Hematopoietic multipotent progenitor cell treated with erythropoietin and hydrocortisone succinate and interleukin-3 and kit ligand, for 8 days (in vitro differentiated cells): ENCODE measurements around the gene DLG2.
A peak's percentile ranks its signal among the peaks of the same experiment; 100 is the strongest.

Experiments used
- DNase-seq: peaks from one replicate; pipeline ENCODE4 v3.0.0-alpha.2; 2015

DLG2 gene

DNA sequence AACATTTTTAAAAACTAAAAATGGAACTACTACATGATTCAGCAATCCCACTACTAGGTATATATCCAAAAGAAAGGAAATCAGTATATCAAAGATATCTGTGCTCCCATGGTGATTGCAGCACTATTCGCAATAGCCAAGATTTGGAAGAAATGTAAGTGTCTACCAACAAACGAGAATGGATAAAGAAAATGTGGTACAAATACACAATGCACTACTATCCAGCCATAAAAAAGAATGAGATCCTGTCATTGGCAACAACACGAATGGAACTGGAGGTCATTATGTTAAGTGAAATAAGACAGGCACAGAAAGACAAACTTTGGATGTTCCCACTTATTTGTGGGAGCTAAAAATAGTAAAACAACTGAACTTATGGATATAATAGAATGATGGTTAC lies 1765.1 kb downstream of the DLG2 start:
- no peak for DNase-seq

DNA sequence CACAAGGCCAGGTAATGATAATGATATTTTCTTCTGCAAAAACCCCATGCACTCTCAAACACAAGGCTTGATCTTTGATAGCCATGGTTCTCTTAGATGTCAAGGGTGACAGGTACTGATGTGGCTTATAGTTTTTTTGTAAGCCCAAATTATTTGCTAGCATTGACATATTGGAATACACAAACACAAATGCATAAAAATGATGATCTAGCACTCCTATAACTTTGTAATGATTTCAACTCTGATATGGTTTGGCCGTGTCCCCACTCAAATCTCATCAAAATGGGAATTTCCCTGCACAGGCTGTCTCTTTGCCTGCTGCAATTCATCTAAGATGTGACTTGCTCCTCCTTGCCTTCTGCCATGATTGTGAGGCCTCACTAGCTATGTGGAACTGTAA lies 1768.5 kb downstream of the DLG2 start:
- DNase-seq, result no peak

DNA sequence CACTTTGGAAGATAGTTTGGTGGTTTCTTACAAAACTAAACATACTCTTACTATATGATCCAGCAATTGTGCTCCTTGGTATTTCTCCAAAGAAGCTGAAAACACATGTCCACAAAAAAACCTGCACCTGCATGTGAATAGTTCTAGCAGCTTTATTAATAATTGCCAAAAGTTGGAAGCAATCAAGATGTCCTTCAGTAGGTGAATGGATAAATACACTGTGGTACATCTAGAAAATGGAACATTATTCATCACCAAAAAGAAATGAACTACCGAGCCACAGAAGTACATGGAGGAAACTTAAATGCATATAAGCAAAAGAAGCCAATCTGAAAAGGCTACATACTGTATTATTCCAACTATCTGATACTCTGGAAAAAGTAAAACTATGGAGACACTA lies 1771.9 kb downstream of the DLG2 start:
- no peak for DNase-seq

DNA sequence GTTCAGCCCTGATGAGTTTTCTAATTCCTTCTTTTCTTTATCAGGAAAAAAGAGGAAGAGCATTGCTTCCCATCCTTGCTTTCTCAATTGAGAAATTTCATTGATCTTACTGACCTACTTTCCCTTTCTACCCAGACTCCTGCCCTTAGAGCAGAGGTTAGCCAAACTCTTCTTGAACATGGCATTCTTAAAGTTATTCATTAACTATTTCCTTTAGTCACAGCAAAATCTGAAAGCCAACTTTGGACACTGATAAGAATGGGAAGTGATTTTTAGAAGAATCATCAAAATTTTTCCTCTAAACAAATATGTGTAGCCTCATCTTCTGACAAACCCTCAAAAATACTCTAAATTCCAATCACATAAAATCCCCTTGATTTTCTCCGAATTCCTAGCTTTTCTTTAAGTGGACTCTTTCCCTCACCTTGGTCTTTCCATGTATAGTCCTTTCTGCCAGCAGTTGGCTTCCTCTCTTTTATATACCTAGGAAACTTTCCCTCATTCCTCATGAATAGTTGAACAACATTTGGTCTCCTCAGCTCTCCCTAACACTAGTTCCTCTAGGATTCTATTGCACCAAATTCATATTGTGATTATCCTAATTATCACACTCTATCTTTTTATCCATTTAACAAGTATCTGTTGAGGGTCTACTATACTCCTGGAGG lies 1774.2 kb downstream of the DLG2 start:
- no peak for DNase-seq

DNA sequence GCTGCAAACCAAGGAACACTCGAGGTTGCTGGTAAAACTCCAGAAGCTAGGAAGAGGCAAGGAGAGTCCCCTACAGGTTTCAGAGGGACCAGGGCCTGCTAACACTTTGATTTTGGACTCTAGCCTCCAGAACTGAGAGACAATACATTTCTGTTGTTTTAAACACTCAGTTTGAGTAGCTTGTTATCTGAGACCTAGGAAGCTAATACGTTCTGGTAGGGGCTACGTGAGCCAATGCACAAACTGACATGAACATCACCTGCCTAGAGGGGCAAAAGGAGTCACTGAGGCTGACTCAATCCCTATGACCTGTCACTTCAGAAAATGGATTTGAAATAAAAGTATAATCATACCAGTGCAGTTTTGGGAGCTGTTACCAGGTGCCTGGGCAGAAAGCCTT lies 1775.1 kb downstream of the DLG2 start:
- no peak for DNase-seq

DNA sequence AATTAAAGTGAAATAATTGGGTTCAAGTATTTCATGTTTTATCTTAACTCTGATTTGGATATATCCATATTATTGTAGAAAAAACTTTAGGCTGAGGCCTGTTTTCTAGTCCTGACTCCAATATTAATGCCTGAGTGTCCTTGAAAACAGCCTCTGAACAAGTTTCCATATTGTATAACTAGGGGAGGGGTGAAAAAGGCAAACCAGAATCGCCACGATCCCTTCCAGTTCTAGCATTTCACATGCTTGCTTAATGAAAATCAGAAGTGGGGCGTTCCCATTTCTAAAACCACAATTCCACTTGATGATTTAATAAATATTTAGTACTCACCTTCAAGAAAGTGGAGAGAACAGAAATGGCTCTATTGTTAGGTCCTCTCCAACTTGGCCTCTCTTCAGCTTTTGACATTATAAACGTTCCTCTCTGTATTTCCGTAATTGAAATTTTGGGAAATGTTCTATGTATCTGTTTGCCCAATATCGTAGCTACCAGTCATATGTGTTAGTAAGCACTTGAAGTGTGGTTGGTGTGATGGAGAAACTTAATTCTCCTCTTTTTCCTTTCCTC lies 1779.6 kb downstream of the DLG2 start:
- no peak for DNase-seq

DNA sequence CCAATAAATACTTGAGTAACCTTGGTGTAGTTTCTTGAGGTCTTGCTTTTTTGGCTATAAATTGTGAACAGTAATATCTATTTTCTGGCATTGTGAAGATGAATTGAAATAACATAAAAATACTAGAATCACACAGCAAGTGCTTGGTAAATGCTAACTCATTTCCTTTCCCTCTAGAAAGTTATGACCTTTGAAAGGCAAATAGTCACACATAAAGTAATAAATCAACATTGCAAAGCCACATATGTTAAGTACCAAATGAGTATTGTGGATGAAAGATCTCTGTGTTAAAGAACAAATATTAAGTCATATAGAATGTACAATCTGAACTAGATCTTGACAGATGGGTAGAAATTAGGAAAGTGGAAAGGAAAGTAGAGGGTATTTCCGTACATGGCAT lies 1781.3 kb downstream of the DLG2 start:
- no peak for DNase-seq

DNA sequence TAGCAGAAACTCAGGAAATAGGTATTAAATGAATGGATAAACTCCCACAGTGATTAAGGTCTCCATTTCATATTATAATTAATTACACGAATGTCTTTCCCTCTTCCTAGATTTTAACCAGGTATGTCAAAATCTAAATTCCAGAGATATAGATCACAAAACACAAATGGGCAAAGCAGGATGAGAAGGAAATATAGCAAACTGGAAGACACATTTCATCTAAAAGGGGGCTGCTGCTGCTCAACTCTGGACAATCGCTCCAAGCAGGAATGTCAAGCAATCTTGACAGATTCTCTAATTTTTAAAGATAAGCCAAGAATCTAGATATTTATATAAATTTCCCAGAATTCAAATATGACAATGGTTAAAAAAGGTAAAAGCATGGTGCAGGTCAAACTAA lies 1786.8 kb downstream of the DLG2 start:
- no peak for DNase-seq

DNA sequence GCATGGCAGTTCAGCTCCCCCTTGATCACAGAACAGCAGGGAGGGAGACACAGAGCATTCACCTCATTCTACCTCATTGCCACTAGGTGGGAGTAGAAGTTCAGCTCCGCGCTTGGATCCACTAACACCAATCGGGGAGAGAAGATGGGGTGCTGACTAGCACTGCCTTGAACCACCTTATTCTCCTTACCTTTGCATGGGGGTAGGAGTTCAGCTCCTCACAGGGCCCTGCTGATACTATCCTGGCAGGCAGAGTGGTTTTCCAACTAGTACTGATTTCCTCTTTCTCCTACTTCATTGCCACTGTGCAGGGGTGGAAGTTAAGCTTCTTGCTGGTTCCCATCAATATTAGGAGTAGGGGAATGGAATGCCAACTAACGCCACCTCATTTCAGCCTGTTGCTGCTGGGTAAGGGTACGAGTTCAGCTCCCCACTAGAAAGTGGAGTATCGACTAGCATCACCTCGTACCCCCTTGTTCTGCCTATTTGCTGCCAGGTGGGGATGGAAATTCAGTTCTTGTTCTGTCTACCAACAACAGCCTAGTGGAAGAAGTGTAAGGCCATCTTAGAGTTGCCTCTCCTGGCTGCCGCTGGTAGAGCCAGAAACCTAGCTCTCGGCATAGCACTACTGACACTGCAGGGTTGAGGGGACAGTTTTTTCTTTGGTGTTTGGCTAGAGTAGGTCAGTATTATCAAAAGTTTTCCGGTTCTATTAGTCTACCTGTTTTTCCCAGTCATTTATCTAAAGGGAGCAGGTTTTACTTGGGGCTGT lies 1790.1 kb downstream of the DLG2 start:
- DNase-seq, result peak; percentile 51

DNA sequence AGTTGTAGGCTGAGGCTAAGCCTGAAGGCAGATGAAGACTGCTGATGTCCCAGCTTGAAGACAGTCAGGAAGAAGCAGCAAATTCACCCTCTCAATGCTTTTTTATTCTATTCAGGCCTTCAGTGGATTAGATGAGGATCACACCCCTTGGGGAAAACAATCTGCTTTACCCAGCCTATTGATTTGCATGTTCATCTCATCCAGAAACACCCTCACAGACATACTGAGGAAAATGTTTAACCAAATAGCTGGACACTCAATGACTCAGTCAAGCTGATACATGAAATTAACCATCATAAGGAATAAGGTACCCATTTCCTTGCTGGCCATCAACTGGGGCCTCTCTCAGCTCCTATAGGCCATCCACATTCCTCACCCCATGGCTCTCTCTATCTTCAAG lies 1791.1 kb downstream of the DLG2 start:
- no peak for DNase-seq

DNA sequence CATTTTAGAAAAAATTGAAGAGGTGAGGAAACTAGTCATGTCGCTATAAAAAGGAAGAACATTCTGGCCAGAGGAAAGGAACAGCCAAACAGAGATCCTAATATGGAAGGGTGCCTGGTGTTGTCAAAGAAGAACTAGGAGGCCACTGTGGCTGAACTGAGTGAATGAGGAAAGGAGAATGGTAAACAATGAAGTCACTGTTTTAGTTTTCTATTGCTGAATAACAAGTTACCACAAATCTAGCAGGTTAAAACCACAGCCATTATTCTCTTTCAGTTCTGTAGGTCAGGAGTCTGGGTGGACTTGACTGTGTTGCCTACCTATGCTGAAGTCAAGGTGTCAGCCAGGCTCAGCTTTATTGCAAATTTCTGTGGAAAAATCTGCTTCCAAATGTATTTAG lies 1791.7 kb downstream of the DLG2 start:
- no peak for DNase-seq

DNA sequence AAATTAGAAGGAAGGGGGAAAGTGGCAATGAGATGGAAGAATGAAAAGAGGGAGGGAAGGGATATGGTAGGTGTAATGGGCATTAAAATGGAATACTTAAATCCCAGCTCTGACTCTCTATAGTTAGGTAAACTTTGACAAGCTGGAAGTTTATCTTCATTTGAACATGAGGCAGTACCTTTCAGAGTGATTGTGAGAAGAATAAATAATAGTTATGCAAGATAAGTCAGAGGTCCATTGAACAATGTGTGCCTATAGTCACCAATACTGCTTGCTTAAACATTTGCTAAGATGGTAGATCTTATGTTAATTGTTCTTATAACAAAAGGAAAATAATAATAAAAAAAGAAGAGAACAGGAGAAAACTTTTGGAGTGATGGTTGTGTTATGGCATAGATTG lies 1795.2 kb downstream of the DLG2 start:
- no peak for DNase-seq

DNA sequence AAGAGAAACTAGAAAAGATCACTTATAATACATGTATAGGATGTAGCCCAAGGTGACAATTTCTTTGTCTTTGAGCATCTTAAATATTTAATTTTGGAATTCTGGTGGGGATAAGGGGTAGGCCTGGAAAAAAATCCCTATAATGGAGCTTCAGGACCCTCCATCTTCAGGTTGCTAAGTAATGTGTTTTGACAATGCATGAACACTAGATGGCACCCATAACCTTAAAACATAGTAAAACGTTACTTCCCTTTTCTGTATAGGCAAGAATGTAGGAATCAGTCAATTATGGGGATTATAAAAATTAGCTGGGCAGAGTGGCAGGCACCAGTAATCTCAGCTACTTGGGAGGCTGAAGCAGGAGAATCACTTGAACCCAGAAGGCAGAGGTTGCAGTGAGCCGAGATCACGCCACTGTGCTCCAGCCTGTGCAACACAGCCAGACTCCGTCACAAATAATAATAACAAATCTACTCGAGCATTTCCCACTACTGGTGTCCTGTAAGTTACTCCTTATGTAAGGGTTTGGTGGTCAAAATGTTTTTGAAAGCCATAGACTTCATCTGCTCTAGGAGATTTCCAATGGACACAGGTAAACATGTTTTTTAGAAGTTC lies 1799.1 kb downstream of the DLG2 start:
- peak; percentile 39 for DNase-seq

DNA sequence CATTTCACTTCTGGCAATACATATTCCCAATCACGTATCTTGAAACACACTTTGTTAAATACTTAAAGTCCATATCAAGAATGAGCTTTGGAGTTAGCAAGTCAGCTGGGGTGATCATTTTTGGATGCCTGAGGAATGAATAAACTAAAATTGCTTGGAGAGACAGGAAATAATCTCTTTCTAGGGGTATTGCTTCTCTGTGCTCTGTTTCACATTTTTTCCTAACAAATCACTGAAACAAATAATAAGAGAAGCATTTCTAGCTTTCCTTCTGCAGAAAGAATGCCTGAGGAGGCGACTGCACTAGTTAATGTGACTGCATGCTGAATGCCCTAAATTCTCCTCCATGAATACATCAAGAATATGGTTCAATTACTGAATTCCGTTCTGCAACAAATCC lies 1799.6 kb downstream of the DLG2 start:
- DNase-seq, result no peak

DNA sequence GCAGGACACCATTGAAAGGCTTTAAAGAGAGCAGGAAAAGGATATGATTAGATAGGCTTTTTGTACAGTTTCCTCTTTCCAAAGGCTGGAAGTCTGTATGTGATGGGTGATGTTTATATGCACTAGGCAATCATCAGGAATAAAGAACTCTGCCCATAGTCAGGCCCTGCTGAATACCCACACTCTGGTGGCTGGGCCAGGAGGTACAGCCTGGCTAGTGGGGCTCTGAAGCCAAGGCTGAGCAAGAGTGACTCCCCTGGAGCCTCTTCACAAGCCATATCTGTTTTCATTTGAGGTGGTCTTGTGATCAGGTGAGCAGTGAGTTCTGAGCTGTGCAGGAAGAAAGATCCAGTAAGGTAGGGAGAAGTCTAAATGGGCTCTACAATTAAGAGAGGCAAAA lies 1801.1 kb downstream of the DLG2 start:
- DNase-seq, result no peak

DNA sequence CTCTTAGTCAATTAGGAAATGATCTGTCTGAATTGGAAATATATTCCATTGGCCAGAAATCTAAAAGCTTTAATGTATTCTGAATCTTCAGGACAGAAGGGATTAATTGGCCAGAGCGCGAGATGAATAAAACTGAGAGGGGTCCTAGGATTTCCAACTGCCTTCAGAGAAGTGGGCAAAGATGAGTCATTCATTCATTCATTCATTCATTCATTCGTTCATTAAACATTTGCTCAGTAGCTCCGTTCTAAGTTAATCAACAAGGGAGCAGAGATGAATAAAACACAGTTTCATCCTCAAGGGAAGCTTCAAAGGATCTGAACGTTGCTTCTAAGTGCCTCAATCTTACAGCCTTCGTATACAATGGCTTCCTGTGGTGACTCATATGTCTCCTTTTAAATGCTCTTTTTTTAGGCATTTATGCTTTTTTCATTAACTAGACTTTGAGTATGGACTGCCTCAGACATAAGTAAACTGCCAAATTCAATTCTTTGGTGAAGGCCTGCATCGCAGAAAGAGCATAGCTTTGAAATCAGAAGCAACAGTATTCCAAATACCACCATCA lies 1803.6 kb downstream of the DLG2 start:
- no peak for DNase-seq

DNA sequence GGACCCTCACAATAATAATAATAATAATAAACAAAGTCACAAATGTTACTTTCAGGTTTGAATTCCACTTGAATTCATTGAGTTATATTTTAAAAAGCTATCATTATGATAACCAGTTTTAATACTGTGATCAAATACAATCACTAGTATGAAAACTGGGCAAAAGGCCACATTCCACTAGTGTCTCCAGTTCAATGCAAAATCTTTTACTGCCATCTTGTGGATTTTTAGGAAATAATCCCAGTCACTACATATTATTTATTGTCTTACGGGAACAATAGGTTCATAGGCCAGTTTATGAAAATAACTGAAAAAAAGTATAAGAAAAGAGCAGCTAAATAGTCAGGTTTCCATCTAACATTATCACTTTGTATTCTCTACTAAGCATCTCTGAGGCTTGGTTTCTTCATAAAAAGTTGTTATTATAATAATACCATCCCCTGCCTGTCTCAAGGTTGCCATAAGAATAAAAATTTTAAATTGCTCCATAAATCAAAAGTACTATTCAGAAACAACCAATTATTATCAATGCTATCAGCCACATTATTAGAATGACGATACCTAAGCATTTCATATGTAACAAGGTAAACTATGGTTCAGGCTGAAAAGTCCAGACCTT lies 1807.1 kb downstream of the DLG2 start:
- peak; percentile 65 for DNase-seq

DNA sequence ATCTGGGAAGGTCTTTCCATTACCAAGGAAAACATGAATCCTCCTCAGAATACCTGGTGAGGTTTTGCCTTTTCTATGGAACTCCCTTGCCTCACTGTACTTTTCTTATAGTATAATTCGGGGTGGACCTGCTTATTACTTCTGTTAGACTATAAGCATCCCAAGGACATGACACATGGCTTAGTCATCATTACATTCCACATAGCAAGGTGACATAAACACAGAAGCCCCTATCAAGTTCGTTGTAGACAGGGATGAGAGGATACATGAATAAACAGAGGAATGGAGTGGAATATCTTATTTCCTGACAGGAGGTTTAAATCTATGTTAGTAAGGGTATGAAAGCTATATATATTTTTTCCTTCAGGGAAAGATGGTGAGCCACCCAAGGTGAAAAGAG lies 1808.8 kb downstream of the DLG2 start:
- DNase-seq, result no peak

DNA sequence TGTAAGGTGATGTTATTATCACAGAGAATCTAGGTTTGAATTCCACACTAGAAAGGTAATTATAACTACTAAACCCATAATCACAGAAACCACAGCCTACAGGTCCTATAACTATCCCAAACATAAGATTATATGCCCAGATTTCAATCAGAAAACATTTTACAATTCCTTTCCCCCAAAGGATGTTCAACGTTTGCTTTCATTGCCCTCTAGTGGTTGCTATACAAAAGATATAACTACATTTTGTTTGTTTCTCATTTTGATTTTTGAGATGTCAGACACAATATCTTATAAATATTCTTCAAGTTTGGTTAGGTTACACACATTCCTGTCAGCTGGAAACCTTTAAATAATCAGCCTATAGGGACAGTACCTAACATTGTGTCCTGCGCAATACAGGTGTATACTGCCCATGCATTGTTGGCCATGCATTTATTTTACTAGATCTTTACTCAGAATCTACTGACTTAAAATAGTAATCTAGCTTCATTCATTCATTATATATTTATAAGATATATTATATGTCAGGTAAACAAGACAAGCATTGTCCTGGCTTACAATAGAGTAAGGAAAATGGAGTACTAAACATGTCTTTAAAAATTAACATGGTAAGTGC lies 1810.5 kb downstream of the DLG2 start:
- peak; percentile 22 for DNase-seq

DNA sequence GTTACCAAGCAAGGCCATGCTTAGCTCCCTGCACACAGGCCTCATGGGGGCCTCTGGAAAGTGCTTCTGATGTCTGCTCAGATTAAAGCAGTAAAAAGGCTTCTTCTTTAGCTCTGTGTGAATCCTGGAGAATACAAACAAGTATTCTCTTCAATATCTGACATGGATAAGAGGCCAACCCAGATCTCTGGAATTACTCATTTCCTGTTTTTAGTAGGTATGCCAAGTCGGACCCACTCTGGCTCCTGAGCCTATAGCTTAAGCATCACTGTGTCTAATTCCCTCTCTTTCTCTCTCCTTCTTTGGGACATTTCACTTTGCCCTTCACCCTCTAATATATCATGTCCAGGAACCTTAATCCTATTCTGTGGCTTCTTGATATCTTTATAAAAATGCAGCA lies 1811.4 kb downstream of the DLG2 start:
- DNase-seq, result no peak

DNA sequence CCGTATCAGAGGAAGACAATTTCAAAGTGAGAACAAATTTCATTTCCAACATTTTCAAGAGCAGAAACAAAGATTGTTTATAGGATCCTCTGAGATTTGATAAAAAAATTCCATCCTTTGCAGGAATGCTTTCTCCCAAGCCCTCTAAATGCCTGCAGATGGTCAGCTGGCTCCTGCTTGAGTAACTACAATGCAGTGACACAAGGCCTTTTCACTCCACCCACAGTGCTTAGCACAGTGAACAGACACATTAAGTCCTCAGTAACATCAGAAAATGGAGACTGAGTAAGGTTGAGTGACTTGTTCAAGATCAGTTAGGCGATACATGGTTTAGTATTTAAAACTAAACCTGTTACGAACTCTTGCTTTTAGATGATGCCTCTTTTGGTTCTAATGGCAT lies 1813.8 kb downstream of the DLG2 start:
- no peak for DNase-seq

DNA sequence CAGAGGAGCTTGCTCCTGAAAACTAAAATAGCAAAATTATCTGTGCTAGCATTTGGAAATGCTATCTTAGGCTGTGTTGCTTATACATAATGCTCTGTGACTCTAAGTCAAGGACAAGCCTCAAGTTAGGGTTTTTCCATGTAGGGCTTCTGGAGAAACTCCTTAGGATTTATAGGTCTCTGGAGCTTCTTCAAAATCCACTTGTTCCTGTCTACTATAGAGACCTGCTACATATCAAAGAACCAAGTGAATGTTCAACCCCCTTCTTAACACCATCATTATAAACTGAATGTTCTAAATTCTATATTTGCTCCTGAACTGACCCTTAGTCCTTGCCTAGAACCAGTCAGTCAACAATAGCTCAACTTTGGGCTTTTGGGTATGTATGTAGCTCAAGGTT lies 1817.9 kb downstream of the DLG2 start:
- DNase-seq, result no peak

DNA sequence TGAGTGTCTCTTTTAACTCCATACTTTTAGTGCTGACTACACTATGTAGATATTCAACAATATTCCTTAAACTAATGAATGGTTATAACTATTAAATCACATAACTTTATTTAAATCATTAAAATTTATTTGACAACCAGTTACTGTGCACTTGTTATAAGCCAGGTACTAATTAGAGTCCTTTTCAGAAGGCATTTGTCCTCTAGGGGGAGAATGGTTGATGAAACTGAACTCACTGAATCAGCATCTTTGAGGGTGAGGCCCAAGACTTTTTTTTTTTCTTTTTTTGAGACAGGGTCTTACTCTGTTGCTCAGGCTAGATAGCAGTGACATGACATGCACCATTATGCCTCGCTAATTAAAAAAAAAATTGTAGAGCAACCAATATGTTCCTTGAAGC lies 1825.3 kb downstream of the DLG2 start:
- DNase-seq, result no peak
